ENCODE results near the gene RAC3. TPM values are rescaled to one million over a fixed set of nuclear protein-coding genes. Genes with fewer than 3 reads are reported as not detected.

RAC3 gene
- total RNA-seq, 1 donor from 2014 or later = 31.6 TPM

DNA sequence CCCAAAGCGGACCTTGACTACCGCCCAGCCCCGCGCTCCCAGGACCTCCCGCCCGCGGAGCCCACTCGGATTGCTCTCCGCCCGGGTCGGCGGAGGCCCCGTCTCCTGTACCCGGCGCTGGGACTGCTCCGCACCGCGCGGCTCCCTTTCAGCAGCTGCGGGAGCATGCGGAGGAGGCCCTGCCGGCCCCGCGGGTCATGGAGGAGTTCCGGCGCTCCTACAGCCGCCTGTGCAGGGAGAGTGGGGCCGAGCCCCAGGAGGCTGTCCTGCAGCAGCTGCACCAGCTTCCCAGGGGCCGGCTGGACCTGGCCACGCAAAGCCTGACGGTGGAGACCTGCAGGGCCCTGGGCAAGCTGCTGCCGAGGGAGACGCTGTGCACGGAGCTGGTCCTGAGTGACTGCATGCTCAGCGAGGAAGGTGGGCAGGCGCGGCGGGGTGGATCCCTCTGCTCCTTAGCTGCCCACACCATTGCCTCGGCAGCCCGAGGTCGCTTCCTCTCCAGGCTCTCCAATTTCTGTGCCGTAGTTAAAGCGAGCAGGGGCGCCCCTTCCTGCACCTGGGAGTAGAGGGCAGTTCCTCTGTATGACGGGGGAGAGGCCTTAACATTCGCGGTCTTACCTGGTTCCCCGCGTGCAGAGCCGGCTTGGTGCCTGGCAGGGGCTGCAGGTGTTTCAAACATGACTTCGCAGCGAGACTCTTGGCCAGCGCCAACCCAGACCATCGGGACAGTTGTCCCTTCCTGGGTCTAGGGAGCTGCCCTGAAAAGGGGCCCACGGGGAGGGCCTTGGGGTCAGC, 7.8 kb upstream of the RAC3 start:
- H3K4me3 ChIP-seq = peak overlapping the region; percentile 78
- no peak for DNase-seq (ENCODE audit: low spot score)
- Mint-ChIP-seq H3K36me3 (no peaks in the 10 kb centered on the region), H3K9me3 (no peaks in the 10 kb centered on the region), H3K4me3 (peak overlapping the region; percentile 85), H3K27me3 (ENCODE audit: insufficient read depth, low read depth) (peaks cover 4% of the 10 kb centered on the region), H3K4me1 (peaks cover 18% of the 10 kb centered on the region), H3K27ac (no peak overlapping the region)
- peak; percentile 54 for TF ChIP-seq EZH2 (IDR thresholded peaks at IDR 0.05)
- TF ChIP-seq, protein P1, sequence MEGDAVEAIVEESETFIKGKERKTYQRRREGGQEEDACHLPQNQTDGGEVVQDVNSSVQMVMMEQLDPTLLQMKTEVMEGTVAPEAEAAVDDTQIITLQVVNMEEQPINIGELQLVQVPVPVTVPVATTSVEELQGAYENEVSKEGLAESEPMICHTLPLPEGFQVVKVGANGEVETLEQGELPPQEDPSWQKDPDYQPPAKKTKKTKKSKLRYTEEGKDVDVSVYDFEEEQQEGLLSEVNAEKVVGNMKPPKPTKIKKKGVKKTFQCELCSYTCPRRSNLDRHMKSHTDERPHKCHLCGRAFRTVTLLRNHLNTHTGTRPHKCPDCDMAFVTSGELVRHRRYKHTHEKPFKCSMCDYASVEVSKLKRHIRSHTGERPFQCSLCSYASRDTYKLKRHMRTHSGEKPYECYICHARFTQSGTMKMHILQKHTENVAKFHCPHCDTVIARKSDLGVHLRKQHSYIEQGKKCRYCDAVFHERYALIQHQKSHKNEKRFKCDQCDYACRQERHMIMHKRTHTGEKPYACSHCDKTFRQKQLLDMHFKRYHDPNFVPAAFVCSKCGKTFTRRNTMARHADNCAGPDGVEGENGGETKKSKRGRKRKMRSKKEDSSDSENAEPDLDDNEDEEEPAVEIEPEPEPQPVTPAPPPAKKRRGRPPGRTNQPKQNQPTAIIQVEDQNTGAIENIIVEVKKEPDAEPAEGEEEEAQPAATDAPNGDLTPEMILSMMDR (IDR thresholded peaks at IDR 0.05) = no peak
- TF ChIP-seq EZH2phosphoT487 (IDR thresholded peaks at IDR 0.05) = no peak
- peaks cover 11% of the 10 kb centered on the region for H3K4me1 ChIP-seq
- peak overlapping the region; percentile 45 for H3K9ac ChIP-seq
- H3K27ac ChIP-seq = no peak overlapping the region
- peaks cover 29% of the 10 kb centered on the region for H4K20me1 ChIP-seq (ENCODE audit: low read depth)
- H3F3A ChIP-seq (ENCODE audit: low read depth) = peaks cover 15% of the 10 kb centered on the region
- no peaks in the 10 kb centered on the region for H3K27me3 ChIP-seq
- H3K79me2 ChIP-seq (ENCODE audit: low read depth) = peaks cover 23% of the 10 kb centered on the region
- peak overlapping the region; percentile 60 for H2AFZ ChIP-seq (replicated peaks)
- H3K4me2 ChIP-seq = peak overlapping the region; percentile 88
- H3K36me3 ChIP-seq = no peaks in the 10 kb centered on the region
- H3K9me3 ChIP-seq (ENCODE audit: low read depth) = no peaks in the 10 kb centered on the region

DNA sequence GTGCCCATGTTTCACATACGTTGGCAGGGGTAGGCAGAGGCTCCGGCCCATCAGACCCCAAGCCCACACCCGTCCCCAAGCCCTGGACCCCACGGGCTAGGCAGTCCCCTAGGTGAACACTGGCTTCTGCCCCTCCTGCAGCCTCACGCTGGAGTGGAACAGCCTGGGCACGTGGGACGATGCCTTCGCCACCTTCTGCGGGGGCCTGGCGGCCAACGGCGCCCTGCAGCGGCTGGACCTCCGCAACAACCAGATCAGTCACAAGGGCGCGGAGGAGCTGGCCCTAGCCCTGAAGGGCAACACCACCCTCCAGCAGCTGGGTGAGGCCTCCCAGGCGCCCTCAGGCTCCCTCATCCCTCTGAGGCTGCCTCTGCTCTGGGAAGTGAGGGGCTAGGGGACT, 6.6 kb upstream of the RAC3 start:
- Mint-ChIP-seq H3K27ac (no peak overlapping the region), H3K4me1 (peaks cover 20% of the 10 kb centered on the region), H3K4me3 (peak overlapping the region; percentile 85), H3K9me3 (no peaks in the 10 kb centered on the region), H3K36me3 (no peaks in the 10 kb centered on the region), H3K27me3 (ENCODE audit: insufficient read depth, low read depth) (peaks cover 4% of the 10 kb centered on the region)
- Histone ChIP-seq H4K20me1 (ENCODE audit: low read depth) (peaks cover 30% of the 10 kb centered on the region), H3K27me3 (no peaks in the 10 kb centered on the region), H3K4me3 (no peak overlapping the region), H3K4me1 (peaks cover 11% of the 10 kb centered on the region), H2AFZ (replicated peaks) (no peak overlapping the region), H3K9me3 (ENCODE audit: low read depth) (no peaks in the 10 kb centered on the region), H3K27ac (no peak overlapping the region), H3F3A (ENCODE audit: low read depth) (peaks cover 18% of the 10 kb centered on the region), H3K79me2 (ENCODE audit: low read depth) (peaks cover 23% of the 10 kb centered on the region), H3K36me3 (no peaks in the 10 kb centered on the region), H3K9ac (no peak overlapping the region), H3K4me2 (no peak overlapping the region)
- TF ChIP-seq, protein P1 (IDR thresholded peaks at IDR 0.05) = no peak
- TF ChIP-seq EZH2 (IDR thresholded peaks at IDR 0.05) (no peak), EZH2phosphoT487 (IDR thresholded peaks at IDR 0.05) (no peak)
- DNase-seq (ENCODE audit: low spot score) = no peak

- H3K4me3 Mint-ChIP-seq = peak overlapping the region; percentile 30
- no peak for TF ChIP-seq EZH2phosphoT487 (IDR thresholded peaks at IDR 0.05)
- Histone ChIP-seq H3K4me2 (no peak overlapping the region), H4K20me1 (ENCODE audit: low read depth) (peaks cover 29% of the 10 kb centered on the region), H2AFZ (replicated peaks) (no peak overlapping the region), H3K9ac (no peak overlapping the region), H3K27ac (no peak overlapping the region), H3K4me3 (no peak overlapping the region), H3K27me3 (no peaks in the 10 kb centered on the region), H3K4me1 (peaks cover 11% of the 10 kb centered on the region), H3K79me2 (ENCODE audit: low read depth) (peaks cover 23% of the 10 kb centered on the region), H3K36me3 (no peaks in the 10 kb centered on the region), H3F3A (ENCODE audit: low read depth) (peaks cover 18% of the 10 kb centered on the region), H3K9me3 (ENCODE audit: low read depth) (no peaks in the 10 kb centered on the region)
- DNase-seq (ENCODE audit: low spot score) = no peak
- H3K9me3 Mint-ChIP-seq = no peaks in the 10 kb centered on the region
- no peaks in the 10 kb centered on the region for H3K36me3 Mint-ChIP-seq
- H3K4me1 Mint-ChIP-seq = peaks cover 20% of the 10 kb centered on the region
- peaks cover 4% of the 10 kb centered on the region for H3K27me3 Mint-ChIP-seq (ENCODE audit: insufficient read depth, low read depth)
- H3K27ac Mint-ChIP-seq = no peak overlapping the region
Observed at GRCh38 chr17:82025401-82026107, 5.9 kb upstream of the RAC3 start.
